Neural cell (in vitro differentiated cells): Measurements from ENCODE around the gene EHD4. TPM values are rescaled to one million over a fixed set of nuclear protein-coding genes. Genes with fewer than 3 reads are reported as not detected.

ENCODE experiments used
- H2AFZ ChIP-seq: fragments of 200-600, 300-800 bp; sonication (generic), shearing (Covaris generic); 2 replicates; pipeline ENCODE4 v1.6.0; 2014; ENCODE audit warnings: low read depth, mild to moderate bottlenecking, antibody characterized with exemption, low read length, moderate library complexity
- H3F3A ChIP-seq: fragments of 200-600 bp; shearing (Covaris generic); 2 replicates; pipeline ENCODE4 v1.6.1; 2016; ENCODE audit warnings: mild to moderate bottlenecking, moderate library complexity, mixed read lengths, antibody characterized with exemption, low read length; ENCODE audit not compliant: insufficient read depth, poor library complexity, severe bottlenecking
- H3K27ac ChIP-seq: fragments of 200-600, 300-800 bp; sonication (generic), shearing (Covaris generic); 2 replicates; pipeline ENCODE4 v1.5.1; 2014; ENCODE audit warnings: mild to moderate bottlenecking, low read length, moderate library complexity
- H3K27me3 ChIP-seq: fragments of 300-800, 200-600 bp; sonication (generic), shearing (Covaris generic); 2 replicates; pipeline ENCODE4 v1.6.0; 2014; ENCODE audit warnings: mild to moderate bottlenecking, low read depth, low read length, moderate library complexity; ENCODE audit not compliant: insufficient read depth
- H3K36me3 ChIP-seq: fragments of 300-800, 200-600 bp; sonication (generic), shearing (Covaris generic); 2 replicates; pipeline ENCODE4 v1.5.1; 2014; ENCODE audit warnings: mild to moderate bottlenecking, antibody characterized with exemption, low read length, moderate library complexity; ENCODE audit not compliant: insufficient read depth
- H3K4me2 ChIP-seq: fragments of 300-800, 200-600 bp; sonication (generic), shearing (Covaris generic); 2 replicates; pipeline ENCODE4 v1.6.0; 2014; ENCODE audit warnings: mild to moderate bottlenecking, low read length
- H3K4me3 ChIP-seq: fragments of 300-800, 200-600 bp; sonication (generic), shearing (Covaris generic); 2 replicates; pipeline ENCODE4 v1.5.1; 2014; ENCODE audit warnings: mild to moderate bottlenecking, low read length, moderate library complexity
- H3K79me2 ChIP-seq: fragments of 200-600 bp; shearing (Covaris generic); replicated peaks from 2 replicates; pipeline ENCODE4 v1.6.0; 2014; ENCODE audit warnings: mild to moderate bottlenecking, low read length, moderate library complexity; ENCODE audit not compliant: insufficient read depth
- H3K9ac ChIP-seq: fragments of 300-800, 200-600 bp; sonication (generic), shearing (Covaris generic); 2 replicates; pipeline ENCODE4 v1.6.1; 2016; ENCODE audit warnings: mild to moderate bottlenecking, low read length, mixed read lengths
- H3K9me2 ChIP-seq: fragments of 200-600 bp; shearing (Covaris generic); 2 replicates; pipeline ENCODE4 v1.6.1; 2016; ENCODE audit warnings: mild to moderate bottlenecking, low read length, mixed read lengths; ENCODE audit not compliant: insufficient read depth
- H3K9me3 ChIP-seq: fragments of 200-600, 300-800 bp; sonication (generic), shearing (Covaris generic); 2 replicates; pipeline ENCODE4 v1.6.1; 2016; ENCODE audit warnings: mild to moderate bottlenecking, mixed run types, low read length, moderate library complexity, mixed read lengths
- H4K20me1 ChIP-seq: fragments of 200-600 bp; shearing (Covaris generic); 2 replicates; pipeline ENCODE4 v1.6.1; 2016; ENCODE audit warnings: mild to moderate bottlenecking, mixed run types; ENCODE audit not compliant: insufficient read depth
- EP300 ChIP-seq: fragments of 450-650 bp; conservative IDR thresholded peaks from 2 replicates; pipeline ENCODE4 v1.6.1; 2014; ENCODE audit warnings: antibody characterized with exemption, mild to moderate bottlenecking, moderate library complexity; ENCODE audit not compliant: poor library complexity, severe bottlenecking
- EZH2 ChIP-seq: fragments of 200-600, 300-800 bp; shearing (Covaris generic), sonication (generic); IDR thresholded peaks from 2 replicates; pipeline ENCODE4 v1.6.1; 2014; ENCODE audit warnings: antibody characterized with exemption, low read length, borderline replicate concordance, mild to moderate bottlenecking; ENCODE audit not compliant: insufficient read depth, poor library complexity, severe bottlenecking
- MXI1 ChIP-seq: fragments of 450-650 bp; conservative IDR thresholded peaks from 2 replicates; pipeline ENCODE4 v1.6.1; 2014; ENCODE audit warnings: antibody characterized with exemption, mild to moderate bottlenecking; ENCODE audit not compliant: poor library complexity, severe bottlenecking
- POLR2AphosphoS5 ChIP-seq: IDR thresholded peaks from 2 replicates; pipeline ENCODE4 v1.6.1; 2012
- RAD21 ChIP-seq: fragments of 450-650 bp; conservative IDR thresholded peaks from 2 replicates; pipeline ENCODE4 v1.6.1; 2014; ENCODE audit warnings: antibody characterized with exemption, mild to moderate bottlenecking, moderate library complexity
- REST ChIP-seq: IDR thresholded peaks from 2 replicates; pipeline ENCODE4 v1.6.1; 2012; ENCODE audit warnings: borderline replicate concordance
- SMC3 ChIP-seq: fragments of 450-650 bp; conservative IDR thresholded peaks from 2 replicates; pipeline ENCODE4 v1.6.1; 2014; ENCODE audit warnings: antibody characterized with exemption, mild to moderate bottlenecking, moderate library complexity; ENCODE audit not compliant: poor library complexity
- TAF1 ChIP-seq: IDR thresholded peaks from 2 replicates; pipeline ENCODE4 v1.6.1; 2012; ENCODE audit warnings: low read depth
- polyA plus RNA-seq: library from polyadenylated mRNA; depleted of rRNA; stranded (reverse); fragments of >200 nt; gene quantifications from 2 replicates; pipeline ENCODE4 v1.2.3, GENCODE V29; 2014
- TF ChIP-seq, protein P1 (sequence below): fragments of 450-650 bp; IDR thresholded peaks from 2 replicates; pipeline ENCODE4 v1.5.1; 2014; ENCODE audit warnings: antibody characterized with exemption, mild to moderate bottlenecking, moderate library complexity; ENCODE audit not compliant: poor library complexity, severe bottlenecking

The EHD4 gene
- polyA plus RNA-seq, 1 donor from 2014 or later = 0.09 TPM

- no peak overlapping the region for H3K9ac ChIP-seq
- no peaks in the 10 kb centered on the region for H3K27me3 ChIP-seq
- TF ChIP-seq SMC3 (no peak), REST (no peak), EP300 (no peak), POLR2AphosphoS5 (no peak), EZH2 (no peak), TAF1 (no peak), RAD21 (no peak), MXI1 (no peak)
- TF ChIP-seq, protein P1, sequence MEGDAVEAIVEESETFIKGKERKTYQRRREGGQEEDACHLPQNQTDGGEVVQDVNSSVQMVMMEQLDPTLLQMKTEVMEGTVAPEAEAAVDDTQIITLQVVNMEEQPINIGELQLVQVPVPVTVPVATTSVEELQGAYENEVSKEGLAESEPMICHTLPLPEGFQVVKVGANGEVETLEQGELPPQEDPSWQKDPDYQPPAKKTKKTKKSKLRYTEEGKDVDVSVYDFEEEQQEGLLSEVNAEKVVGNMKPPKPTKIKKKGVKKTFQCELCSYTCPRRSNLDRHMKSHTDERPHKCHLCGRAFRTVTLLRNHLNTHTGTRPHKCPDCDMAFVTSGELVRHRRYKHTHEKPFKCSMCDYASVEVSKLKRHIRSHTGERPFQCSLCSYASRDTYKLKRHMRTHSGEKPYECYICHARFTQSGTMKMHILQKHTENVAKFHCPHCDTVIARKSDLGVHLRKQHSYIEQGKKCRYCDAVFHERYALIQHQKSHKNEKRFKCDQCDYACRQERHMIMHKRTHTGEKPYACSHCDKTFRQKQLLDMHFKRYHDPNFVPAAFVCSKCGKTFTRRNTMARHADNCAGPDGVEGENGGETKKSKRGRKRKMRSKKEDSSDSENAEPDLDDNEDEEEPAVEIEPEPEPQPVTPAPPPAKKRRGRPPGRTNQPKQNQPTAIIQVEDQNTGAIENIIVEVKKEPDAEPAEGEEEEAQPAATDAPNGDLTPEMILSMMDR = no peak
- no peaks in the 10 kb centered on the region for H3F3A ChIP-seq
- no peaks in the 10 kb centered on the region for H4K20me1 ChIP-seq
- no peaks in the 10 kb centered on the region for H3K9me2 ChIP-seq
- no peak overlapping the region for H2AFZ ChIP-seq
- no peaks in the 10 kb centered on the region for H3K79me2 ChIP-seq
- no peak overlapping the region for H3K27ac ChIP-seq
- no peak overlapping the region for H3K4me3 ChIP-seq
- H3K36me3 ChIP-seq = no peaks in the 10 kb centered on the region
- H3K4me2 ChIP-seq = no peak overlapping the region
- no peaks in the 10 kb centered on the region for H3K9me3 ChIP-seq
Measured at GRCh38 chr15:42009022-42009421, 36.7 kb upstream of the EHD4 start.

DNA sequence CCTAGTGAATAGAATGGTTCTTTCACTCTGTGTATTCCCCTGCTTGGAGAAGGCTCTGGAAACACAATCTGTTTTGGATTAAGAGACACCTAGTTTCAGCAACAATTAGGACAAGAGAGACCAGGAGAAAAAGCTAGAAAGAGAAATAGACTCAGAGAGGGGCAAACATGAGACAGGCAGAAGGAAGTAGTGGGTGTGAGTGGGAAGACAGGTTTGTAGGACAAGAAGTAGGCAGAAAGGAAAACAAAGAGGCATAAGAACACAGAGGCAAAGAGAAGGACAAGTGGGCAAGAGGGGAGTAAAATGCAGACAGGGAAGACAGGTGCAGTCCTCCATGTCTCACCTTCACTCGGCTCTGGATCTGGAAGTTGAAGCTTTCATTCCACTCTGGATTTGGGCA lies 35.0 kb upstream of the EHD4 start:
- TF ChIP-seq EZH2 (no peak), SMC3 (no peak), MXI1 (no peak), TAF1 (no peak), EP300 (no peak), REST (no peak), POLR2AphosphoS5 (no peak), RAD21 (no peak)
- TF ChIP-seq, protein P1 = no peak
- no peak overlapping the region for H3K9ac ChIP-seq
- H3K27ac ChIP-seq = no peak overlapping the region
- no peaks in the 10 kb centered on the region for H4K20me1 ChIP-seq
- no peaks in the 10 kb centered on the region for H3K27me3 ChIP-seq
- H3K79me2 ChIP-seq = no peaks in the 10 kb centered on the region
- H3K9me3 ChIP-seq = no peaks in the 10 kb centered on the region
- no peaks in the 10 kb centered on the region for H3F3A ChIP-seq
- no peak overlapping the region for H2AFZ ChIP-seq
- no peaks in the 10 kb centered on the region for H3K9me2 ChIP-seq
- no peak overlapping the region for H3K4me2 ChIP-seq
- H3K4me3 ChIP-seq = no peak overlapping the region
- no peaks in the 10 kb centered on the region for H3K36me3 ChIP-seq
